HG02798 (cell line): ENCODE results near the gene PLXNA2.

Experiments used
- ATAC-seq: cut with Tn5 transposase; IDR thresholded peaks from one replicate; pipeline ENCODE4 v1.9.1; 2021; ENCODE audit warnings: mild to moderate bottlenecking; ENCODE audit not compliant: unreplicated experiment, poor library complexity

The PLXNA2 gene

DNA sequence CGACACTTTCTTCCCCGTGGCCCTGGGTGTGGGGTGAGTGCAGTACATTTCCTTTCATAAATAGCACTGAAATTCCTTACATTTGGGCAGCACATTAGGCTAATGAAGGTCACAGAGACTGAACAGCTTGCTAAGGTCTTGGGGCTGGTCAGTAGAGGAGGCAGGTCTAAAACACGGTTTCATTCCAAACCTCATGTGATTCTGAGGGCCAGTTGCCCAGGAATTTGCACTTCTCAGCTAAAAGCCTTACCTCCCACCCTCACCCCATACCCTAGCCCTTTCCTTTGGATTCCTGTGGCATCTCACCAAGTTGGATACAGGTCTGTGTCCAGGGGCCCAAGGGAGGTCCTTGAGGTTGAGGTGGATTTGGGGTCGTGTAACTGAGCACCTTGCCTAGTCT is 185.4 kb downstream of the PLXNA2 start:
- no peak for ATAC-seq

DNA sequence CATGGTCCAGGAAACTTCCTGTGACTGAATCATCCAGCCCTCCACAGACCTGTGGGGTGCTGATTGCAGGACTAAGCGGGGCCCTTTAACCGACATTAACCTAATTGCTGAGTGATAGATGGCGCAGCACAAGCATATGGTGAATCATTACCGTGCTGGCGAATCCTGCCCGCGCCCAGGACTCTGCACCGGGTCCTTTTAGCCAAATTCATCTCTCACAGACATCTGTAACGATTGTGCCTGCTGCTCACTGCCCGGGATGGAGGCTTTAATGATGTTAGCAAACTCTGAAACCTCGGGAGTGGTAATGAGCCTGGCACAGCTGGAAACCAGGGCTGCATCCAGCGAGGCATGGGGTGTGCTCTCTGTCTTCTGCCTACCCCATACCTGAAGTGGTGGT is 185.9 kb downstream of the PLXNA2 start:
- ATAC-seq, result no peak

DNA sequence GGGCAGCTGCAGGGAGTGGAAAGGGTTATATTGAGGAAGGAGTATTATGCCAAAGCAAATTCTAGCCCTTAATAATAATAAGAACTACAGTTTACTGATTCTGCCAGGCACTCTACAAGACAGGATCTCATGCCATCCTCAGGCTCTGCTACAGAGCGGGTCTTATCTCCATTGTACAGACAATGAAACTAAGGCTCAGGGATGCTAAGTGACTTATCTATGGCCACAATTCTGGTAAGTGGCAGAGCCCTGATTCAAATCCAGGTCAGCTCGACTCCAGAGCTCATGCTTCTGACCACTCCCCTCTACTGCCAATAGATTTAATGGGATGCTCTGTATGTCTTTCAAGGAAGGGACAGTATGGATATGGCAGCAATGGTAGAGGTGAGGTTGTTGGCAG is 187.1 kb downstream of the PLXNA2 start:
- no peak for ATAC-seq

DNA sequence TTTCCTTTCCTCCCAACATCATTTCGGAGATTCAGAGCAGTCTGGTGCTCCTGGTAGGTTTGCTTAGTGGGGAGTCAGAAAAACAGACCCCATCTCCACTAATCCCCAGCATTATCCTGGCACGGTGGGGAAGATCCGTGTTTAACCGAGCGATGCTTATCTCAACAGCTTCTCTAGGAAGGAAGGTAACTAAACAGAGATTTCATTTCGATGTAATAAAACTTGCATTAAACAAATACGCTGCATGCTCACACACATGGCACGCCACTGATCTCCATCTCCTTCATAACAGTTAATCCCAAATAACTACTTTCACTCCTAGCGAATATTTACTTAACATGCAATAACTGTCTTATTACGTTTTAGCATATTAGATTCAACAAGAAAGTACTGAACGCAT is 188.6 kb downstream of the PLXNA2 start:
- ATAC-seq, result no peak

DNA sequence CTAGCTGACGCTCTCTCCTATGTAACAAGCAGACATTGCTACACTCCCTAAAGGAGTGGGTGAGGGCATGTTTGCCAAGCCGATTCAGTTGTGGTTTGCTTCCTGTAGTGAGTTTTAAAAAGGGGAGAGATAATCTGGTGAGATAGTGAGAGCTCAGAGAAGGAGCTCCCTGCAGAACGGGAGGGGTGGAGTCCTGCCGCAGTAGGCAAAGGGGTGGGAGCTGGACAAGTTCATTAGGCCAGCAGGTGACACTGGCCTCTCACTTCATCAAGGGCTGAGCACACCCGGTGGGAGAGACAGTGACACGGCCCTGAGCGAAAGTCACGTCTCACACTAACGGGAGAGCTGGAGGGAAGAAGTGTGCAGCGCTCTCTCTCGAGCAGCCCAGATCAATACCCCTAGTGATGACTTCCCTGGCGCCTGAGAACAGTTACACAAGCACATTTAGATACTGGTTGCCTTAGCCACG is 189.2 kb downstream of the PLXNA2 start:
- ATAC-seq, result no peak

DNA sequence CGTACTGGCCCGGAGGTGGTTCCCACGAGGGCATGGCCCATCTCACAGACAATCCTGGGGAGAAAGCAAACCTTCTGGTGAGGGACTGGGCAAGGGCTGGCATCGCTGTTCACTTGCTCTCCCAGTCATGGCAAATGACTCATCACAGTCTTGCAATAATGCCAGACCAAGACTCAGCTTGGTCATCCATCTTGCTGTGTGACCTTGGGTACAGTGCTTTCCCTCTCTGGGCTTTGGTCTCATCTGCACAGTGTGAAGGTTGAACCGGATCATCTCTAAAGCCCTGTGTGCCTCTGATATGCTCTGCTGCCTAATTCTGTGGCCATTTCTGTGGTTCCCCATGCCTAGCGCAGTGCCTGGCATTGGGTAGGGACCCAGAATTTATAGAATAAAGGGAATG is 189.7 kb downstream of the PLXNA2 start:
- ATAC-seq, result no peak

DNA sequence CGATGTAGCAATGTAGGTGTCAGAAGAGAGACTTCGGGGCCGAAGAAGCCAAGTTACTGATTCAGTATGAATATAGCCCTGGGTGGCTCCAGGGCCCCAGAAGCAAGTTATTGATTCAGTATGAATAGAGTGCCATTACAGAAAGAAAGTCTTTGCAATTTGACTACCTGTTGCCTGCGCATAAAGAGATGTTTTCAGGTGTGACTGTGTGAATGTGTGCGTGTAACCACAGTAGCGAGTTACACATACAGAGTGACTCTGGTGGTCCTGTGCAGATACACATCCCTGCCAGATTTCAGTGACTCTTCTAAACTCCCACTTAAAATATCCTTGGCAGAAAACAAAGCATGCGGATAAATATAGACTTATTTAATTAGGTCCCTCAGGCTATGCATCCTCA is 190.5 kb downstream of the PLXNA2 start:
- ATAC-seq, result no peak

DNA sequence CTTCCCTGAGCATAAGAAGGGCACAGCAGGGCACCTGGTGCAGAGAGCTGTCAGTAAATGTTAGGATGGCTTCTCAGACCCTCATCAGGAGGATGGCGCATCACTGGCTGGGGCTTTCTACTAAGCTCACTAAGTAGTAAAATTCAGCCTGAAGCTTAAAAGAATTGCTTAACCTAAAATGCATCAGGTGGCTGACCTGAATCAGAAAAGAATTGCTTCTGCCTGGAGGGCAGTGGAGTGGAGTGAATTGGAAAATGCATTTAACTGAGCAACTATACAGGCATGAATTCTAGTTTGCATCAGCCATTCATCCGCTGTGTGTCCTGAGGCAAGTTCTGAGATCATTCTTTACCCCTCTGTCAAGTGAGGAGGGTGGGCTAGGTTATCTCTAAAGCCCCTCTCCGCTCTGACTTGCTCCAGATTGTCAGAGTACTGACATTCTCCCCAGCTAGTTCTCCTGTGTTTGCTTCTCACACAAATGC is 191.2 kb downstream of the PLXNA2 start:
- ATAC-seq, result no peak

DNA sequence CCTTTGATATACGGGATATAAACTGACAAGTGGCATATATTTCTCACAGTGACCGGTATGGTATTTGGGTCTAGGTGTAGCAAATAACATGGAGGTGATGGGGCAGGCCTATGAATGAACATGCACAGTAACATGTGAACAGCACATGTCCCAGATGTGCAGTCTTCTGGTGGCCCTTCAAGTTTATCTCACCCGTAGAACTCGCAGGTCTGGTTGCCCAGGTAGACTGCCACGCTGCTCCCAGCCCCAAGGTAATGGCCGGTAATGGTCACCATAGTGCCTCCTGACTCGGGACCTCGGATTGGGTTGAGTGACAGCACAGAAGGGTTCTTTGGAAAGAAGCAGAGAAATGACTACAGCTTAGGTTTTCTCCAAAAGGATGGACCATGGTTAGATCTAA is 192.0 kb downstream of the PLXNA2 start:
- ATAC-seq, result no peak

DNA sequence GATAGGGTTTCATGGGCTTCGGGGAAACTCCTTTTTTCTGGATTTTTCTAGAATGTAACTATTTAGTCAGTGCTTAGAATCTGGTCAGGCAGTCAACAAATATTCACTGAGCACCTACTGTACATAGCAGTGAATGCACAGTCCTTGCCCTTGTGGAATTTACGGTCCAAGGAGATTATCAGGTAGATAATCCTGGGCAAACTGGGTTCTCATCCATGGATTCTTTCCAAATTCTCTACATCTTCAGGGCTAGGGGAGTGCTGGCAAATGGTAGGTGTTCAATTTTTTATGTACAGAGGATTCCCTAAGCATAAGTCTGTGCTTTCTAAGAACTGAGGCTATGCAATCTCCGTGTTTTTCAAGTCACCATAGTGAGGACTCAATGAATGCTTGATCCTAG is 192.5 kb downstream of the PLXNA2 start:
- no peak for ATAC-seq

DNA sequence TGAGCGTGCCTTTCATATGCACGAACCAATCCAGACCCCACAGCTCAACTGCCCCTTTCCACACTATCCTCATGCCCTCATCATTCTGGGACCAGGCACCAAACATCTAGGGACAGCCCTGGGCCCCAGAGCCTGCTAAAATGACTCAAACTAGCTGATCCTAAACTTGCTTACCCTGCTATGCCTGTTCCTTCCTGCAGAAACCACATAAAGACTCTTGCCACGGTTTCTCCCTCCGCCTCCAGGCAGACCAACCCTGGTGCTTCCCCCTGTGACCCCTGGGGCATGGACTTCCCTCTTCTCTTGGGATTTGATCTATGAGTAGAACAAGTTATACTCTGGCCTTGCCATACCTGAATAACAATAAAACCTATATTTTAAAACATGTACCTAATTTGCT is 195.3 kb downstream of the PLXNA2 start:
- no peak for ATAC-seq

DNA sequence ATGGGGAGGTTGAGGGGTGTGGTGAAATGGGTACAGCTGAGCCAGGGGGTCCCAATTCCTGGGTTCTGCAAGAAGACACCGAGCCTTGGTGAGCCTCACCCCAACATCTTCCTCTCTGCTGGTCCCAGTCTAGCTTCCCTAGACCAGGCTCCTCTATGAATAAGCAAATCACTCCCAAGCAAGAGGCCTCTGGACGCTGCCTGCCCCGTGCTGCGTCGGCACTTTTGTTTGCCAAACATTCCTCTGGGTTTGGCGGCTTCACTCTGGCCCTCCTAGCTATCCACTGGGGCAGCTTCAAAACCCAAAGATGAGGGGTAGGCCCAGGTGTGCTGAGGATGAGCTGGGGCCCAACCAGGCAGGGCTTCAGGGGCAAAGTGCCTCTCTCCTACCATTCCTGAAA is 196.2 kb downstream of the PLXNA2 start:
- no peak for ATAC-seq

DNA sequence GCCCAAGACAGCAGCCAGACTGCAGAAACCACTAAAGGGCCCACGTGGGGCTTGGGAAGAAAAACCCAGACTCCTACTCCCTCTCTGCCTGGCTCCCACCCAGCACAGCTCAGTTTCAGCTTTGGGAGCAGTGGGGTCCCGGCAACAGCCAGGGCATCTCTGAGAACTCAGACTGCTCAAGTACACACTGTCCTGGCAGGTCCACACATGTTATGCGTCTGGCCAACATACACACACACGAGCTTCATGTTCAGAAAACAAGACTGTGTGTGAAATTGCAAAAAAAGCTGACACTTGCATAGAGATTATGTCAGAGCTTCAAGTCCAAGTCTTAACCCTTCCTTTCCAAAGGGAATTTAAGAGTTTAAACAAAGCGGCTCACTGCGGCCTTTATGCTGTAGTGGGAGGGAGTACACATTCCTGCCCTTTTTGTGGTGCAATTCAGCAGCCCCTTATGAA is 196.7 kb downstream of the PLXNA2 start:
- ATAC-seq, result no peak

DNA sequence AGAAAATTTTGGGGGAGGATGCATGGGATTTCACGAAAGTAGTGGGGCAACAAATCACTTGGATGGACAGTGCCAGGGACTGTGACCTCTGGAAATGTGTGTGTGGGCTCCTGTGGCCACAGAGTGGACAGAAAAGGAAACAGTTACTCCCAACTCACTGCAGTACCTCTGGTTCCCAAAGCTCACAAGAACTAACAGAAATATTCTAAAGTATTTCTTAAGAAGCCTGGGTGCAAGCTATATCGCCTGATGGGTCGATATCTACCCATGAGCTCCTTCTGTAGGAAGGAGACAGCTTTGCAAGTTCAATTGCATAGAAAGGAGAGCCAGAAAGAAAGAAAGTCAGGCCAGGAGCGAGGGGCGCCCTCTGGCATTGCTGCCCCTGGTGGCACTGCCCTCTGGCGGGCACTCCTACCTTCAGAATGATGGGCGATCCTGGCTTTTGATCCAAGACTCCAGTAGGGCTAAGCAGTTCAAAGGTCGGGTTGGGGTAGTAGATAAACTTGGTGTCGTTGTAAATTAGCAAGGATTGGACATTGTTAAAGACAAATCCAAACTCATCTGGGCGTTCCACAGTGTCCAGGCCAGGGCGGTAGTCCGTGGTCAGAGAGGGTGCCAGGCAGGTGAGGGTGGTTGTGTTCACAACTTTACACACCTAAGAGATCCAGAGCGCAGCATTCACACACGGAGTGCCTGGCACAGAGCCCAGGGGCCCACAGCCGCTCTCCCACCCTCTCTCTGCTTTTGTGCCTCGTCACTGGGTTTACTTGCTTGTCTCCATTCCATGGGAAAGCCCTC is 198.5 kb downstream of the PLXNA2 start:
- no peak for ATAC-seq

DNA sequence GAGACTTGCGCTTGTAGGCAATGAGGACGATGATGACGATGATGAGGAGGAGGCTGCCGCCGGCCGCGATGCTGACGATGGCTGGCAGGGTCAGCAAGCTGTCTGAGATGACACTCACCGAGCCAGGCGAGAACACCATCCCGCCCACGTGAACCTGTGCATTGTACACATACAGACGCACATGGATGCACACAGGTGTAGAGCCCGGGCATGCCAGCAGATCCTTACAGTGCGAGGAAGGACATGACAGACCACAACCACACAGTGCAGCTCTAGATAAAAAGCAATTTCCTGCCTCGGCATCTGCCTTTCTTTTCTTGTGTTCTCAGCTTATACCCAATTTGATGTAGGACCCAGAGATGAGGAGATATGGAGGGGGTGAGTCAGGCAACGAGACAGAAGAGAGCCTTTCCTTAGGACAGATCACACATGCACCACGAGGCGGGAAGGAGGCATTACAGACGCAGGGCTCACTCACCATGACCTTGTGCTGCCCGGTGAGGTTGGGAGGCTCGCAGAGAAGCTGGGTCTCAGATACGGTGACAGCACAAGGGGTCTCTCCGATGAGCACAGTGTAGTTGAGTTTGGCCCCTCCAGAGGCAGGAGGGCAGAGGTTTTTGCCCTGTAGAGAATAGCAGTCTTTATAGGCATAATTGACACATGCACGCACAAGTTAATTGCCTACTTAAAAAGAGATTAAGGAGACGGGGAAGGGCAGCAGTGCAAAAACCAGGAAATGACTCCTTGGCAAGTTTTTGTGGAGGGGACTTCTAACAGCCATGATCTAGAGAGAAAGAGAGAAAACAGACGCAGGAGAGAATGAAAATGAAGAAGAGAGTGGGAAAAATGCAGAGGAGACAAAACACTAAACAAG is 199.4 kb downstream of the PLXNA2 start:
- no peak for ATAC-seq

DNA sequence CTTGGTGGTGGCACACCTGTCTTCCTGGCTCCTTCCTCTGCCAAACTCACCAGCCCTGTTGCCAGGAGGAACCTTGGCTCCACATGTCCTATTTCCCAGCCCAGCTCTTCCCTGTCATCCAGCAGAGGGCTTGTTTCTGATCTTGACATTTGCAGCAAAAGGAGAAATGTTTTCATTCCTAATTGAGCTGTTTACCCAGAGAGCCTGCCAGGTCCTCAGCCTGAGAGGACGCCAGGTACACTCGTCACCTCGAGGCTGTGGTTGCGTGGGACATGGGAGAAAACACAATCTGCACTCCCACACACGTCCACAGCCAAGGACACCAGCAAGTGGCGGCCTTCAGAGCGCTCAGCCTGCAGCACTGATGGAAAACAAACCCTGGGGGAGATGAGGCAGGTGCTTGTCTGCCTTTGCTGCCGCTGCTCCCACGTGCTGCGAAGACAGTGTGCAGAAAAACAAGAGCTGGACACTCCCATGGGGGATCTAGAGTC is 200.4 kb downstream of the PLXNA2 start:
- ATAC-seq, result no peak

DNA sequence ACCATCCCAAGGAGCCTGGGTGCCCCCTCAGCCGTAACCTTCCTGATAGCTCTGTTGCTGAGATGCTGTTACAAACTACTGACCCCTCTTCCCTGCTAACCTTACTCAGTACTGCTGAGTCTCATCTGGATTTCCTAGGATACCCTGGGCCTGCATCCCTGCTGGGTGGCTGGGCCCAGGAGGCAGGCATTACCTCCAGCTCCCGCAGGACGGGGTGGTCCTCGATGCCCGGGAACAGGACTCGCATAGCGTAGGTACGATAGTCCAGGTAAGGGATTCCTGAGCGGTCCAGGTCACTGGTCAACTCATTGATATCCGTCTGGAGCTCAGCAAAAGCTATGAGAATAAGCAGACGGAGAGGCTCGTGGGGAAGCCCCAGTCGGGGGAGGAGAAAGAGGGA is 201.3 kb downstream of the PLXNA2 start:
- no peak for ATAC-seq

DNA sequence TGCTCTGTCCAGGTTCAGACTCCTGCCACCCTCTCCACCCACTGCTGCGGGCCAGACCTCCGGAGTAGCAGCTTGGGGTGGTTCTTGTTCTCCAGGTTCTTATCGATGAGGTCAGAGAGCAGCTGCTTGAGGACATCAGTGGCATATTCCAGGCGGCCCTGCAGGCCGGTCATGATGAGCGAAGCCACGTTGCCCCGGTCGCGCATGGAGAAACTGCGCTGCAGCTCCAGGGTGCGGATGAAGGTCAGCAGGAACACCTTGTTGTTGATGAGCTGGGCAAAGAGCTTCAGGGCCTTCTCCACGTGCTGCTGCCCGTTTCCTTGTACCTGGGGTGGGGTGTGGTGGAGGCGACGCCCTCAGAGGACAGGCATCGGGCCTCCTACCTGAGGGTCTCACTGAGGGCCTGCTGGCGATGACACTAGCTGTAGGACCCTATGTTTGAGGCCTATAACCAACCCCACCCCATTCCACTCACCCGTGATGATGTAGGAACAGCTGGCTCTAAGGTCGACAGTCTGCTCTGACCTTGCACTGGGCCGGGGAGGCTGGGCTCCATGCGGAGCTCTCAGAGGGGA is 202.1 kb downstream of the PLXNA2 start:
- no peak for ATAC-seq

DNA sequence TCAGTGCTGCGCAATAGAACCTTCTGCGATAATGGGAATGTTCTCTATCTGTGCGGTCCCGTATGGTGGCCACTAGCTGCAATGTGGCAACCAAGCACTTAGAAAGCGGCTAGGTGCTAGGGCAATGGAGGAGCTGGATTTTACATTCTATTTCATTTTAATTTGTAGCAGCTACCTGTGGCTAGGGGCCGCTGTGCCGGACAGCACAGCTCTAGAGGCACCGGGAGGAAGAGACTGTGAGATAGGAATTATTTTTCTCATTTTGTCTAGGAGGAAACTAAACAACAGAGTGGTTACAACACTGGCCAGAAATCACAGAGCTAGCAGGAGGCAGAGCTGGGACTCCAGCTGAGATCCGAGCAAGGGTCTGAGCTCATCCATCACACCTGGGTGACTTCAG is 202.7 kb downstream of the PLXNA2 start:
- ATAC-seq, result no peak

DNA sequence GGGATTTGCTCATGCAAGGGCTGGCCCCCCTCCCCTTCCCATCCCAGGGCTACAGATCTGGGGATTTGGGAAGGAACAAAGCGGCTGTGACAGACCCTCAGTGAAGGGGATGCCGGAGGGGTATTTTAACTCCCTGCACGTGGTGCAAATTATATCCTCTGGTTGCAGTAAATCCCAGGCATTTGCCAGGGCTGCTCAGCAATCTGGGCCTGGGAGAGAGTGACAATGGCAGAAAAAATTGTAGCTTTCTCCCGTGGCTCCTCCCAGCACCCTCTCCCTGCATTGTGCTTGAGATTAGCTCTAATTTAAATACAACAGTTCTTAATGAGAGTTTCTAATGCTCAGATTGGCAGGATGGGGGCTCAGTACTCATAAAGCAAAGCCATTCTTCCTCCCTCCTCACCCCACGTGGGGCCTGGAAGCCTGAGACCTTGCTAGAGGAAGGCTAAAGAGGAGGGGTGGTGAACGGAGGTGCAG is 203.3 kb downstream of the PLXNA2 start:
- ATAC-seq, result no peak
